Measurements from ENCODE around the gene FN3K. TPM values are rescaled to one million over a fixed set of nuclear protein-coding genes. Genes with fewer than 3 reads are reported as not detected.

The FN3K gene
- total RNA-seq, 1 experiment from 2014 or later = not detected

GRCh38 chr17:82703935-82704865 is 31.2 kb upstream of the FN3K start:
- no peak for DNase-seq (ENCODE audit: low read depth)

GRCh38 chr17:82704886-82705285 is 30.5 kb upstream of the FN3K start:
- no peak for DNase-seq (ENCODE audit: low read depth)

GRCh38 chr17:82705756-82706155 is 29.7 kb upstream of the FN3K start:
- no peak for DNase-seq (ENCODE audit: low read depth)

- DNase-seq (ENCODE audit: low read depth) = no peak
Observed at GRCh38 chr17:82709024-82709675, 26.3 kb upstream of the FN3K start.

- no peak for DNase-seq (ENCODE audit: low read depth)
Observed at GRCh38 chr17:82709676-82710498, 25.5 kb upstream of the FN3K start.

- no peak for DNase-seq (ENCODE audit: low read depth)
Observed at GRCh38 chr17:82710499-82711232, 24.7 kb upstream of the FN3K start.

- no peak for DNase-seq (ENCODE audit: low read depth)
Observed at GRCh38 chr17:82713071-82713723, 22.2 kb upstream of the FN3K start.

GRCh38 chr17:82716203-82717010 is 19.0 kb upstream of the FN3K start, which contains the start of gene FN3KRP:
Gene FN3KRP (plus strand): TSS chr17:82716706. CDS start chr17:82716756, 50 bp downstream.
- DNase-seq (ENCODE audit: low read depth) = peak; percentile 85

- DNase-seq (ENCODE audit: low read depth) = no peak
Observed at GRCh38 chr17:82718986-82719685, 16.3 kb upstream of the FN3K start.

GRCh38 chr17:82720204-82720603 is 15.2 kb upstream of the FN3K start:
- DNase-seq (ENCODE audit: low read depth) = no peak

GRCh38 chr17:82722341-82723013 is 12.9 kb upstream of the FN3K start:
- no peak for DNase-seq (ENCODE audit: low read depth)

GRCh38 chr17:82723169-82723807 is 12.1 kb upstream of the FN3K start:
- no peak for DNase-seq (ENCODE audit: low read depth)

GRCh38 chr17:82726427-82726826 is 9.0 kb upstream of the FN3K start:
- no peak for DNase-seq (ENCODE audit: low read depth)

GRCh38 chr17:82729479-82730260 is 5.7 kb upstream of the FN3K start:
- DNase-seq (ENCODE audit: low read depth) = no peak

- no peak for DNase-seq (ENCODE audit: low read depth)
Observed at GRCh38 chr17:82732118-82732743, 3.2 kb upstream of the FN3K start.

GRCh38 chr17:82736511-82737185 is 1.2 kb downstream of the FN3K start:
- DNase-seq (ENCODE audit: low read depth) = no peak
